ENCODE results near the gene ARHGAP26. TPM values are rescaled to one million over a fixed set of nuclear protein-coding genes. Genes with fewer than 3 reads are reported as not detected.

Gene ARHGAP26
- total and polyA plus RNA-seq, 2 donors (not counting 3 experiments of a cell fraction or from before 2014, with no cell fraction given): 3.1 to 16.2 TPM

DNA sequence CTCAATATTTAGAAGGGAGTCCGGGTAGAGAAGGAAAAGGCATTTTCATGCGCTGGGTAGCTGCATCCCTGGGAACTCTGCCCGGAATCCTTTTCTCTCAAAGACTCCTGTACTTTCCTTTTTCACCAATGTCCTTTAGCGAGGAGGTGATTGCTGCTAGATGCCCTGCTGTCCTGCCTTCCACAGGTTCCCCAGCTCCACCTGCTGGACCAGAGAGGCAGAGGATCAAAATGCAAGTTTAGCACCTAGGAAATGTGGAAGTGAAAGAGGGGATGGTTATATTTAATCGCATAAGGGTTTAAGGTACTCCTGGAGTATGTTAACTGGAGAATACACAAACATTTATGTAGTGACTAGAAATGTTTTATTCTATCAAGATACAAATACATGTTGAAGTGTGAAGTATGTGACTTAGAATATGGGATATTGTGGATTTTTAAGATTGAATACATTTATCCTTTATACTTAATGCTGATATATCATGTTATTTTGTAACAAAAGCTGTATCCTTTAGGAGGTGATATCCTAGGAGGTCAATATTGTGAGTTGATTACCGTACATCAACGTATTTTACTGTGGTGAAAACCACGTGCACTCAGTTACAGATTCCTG, 145.7 kb downstream of the ARHGAP26 start:
- H3K9me1 ChIP-seq (replicated peaks; ENCODE audit: control insufficient read depth, extremely low read depth, insufficient read depth, low read length): no peaks in the 10 kb centered on the region
- intact Hi-C loops (cut with micrococcal nuclease) (no loop called here), dilution Hi-C loops (cut with MboI; ENCODE audit: extremely low pct_ligation_motif_present, low sequenced_read_pairs) (no loop called here)
- no peak for DNase-seq (ENCODE audit: low read depth, low spot score)
- H3K27ac ChIP-seq (ENCODE audit: insufficient read depth, low read depth, low read length): no peak overlapping the region
- no peak for TF ChIP-seq MAX (IDR thresholded peaks at IDR 0.05; ENCODE audit: insufficient read depth, insufficient read length)
- TF ChIP-seq POLR2AphosphoS5 (IDR thresholded peaks at IDR 0.05; ENCODE audit: insufficient read depth, low read depth, low read length): no peak
- peak; percentile 31 to 41 for TF ChIP-seq CTCF (IDR thresholded peaks at IDR 0.05; ENCODE audit: extremely low read depth in 1 of 2, insufficient read depth in 1 of 2, low read depth in 1 of 2, low read length in 2 of 2)
- no peak for TF ChIP-seq FOS (IDR thresholded peaks at IDR 0.05; ENCODE audit: borderline replicate concordance, insufficient read depth, low read length)
- no peaks in the 10 kb centered on the region for H4K20me1 ChIP-seq (replicated peaks; ENCODE audit: control insufficient read depth, extremely low read depth, insufficient read depth, low read length)
- H3K9ac ChIP-seq (replicated peaks; ENCODE audit: extremely low read depth, insufficient read depth, low read length): no peak overlapping the region
- no peaks in the 10 kb centered on the region for H3K9me3 ChIP-seq (replicated peaks; ENCODE audit: control insufficient read depth, insufficient read depth, low read length)
- peak; percentile 50 for FAIRE-seq
- H3K4me2 ChIP-seq (ENCODE audit: insufficient read depth, low read length): no peak overlapping the region
- no peaks in the 10 kb centered on the region for H3K4me1 ChIP-seq (ENCODE audit: control insufficient read depth, extremely low read depth, insufficient read depth, low read length)
- POLR2A ChIA-PET: interaction anchor here (0.6 kb wide), 2 partner anchors 91 to 489 kb away, joined by 4 read pairs; no protein-coding TSS in a partner anchor
- no peaks in the 10 kb centered on the region for H3K79me2 ChIP-seq (ENCODE audit: control insufficient read depth, insufficient read depth, low read length)
- peaks cover 0 to 2% of the 10 kb centered on the region in 2 experiments for H3K36me3 ChIP-seq (ENCODE audit: control insufficient read depth in 2 of 2, extremely low read depth in 1 of 2, insufficient read depth in 2 of 2, low read length in 2 of 2)
- no TSS peak for BruUV-seq (replicated peaks)
- CTCF ChIA-PET: interaction anchor here (0.7 to 2.5 kb wide), 4 partner anchors 10 to 216 kb away, joined by 3 to 10 read pairs (median 3); no protein-coding TSS in a partner anchor
- no peak overlapping the region for H3K4me3 ChIP-seq (replicated peaks in 1 of 3; ENCODE audit: insufficient read depth in 1 of 3, low read depth in 1 of 3, low read length in 3 of 3)
- no peaks in the 10 kb centered on the region for H3K27me3 ChIP-seq (ENCODE audit: control insufficient read depth in 2 of 2, insufficient read depth in 2 of 2, low read length in 2 of 2)
- H2AFZ ChIP-seq (ENCODE audit: low read depth, low read length): no peak overlapping the region
